MM.1S (cell line): Measurements from ENCODE around the gene GPI.

ENCODE experiments used
- DNase-seq: peaks from one replicate; pipeline ENCODE4 v3.0.0-alpha.2; 2015
- H2AFZ ChIP-seq: fragments of 300-600 bp; sonication (generic); 2 replicates; pipeline ENCODE4 v1.6.0; 2016; ENCODE audit warnings: antibody characterized with exemption, low read length
- H3F3A ChIP-seq: fragments of 300-600 bp; sonication (generic); 2 replicates; pipeline ENCODE4 v1.6.1; 2016; ENCODE audit warnings: mild to moderate bottlenecking, antibody characterized with exemption, low read length, moderate library complexity, mixed read lengths; ENCODE audit not compliant: insufficient read depth
- H3K27ac ChIP-seq: fragments of 300-600 bp; sonication (generic); 2 replicates; pipeline ENCODE4 v1.5.1; 2016; ENCODE audit warnings: mild to moderate bottlenecking, low read length
- H3K27me3 ChIP-seq: fragments of 300-600 bp; sonication (generic); replicated peaks from 2 replicates; pipeline ENCODE4 v1.6.0; 2016; ENCODE audit warnings: low read length; ENCODE audit not compliant: insufficient read depth
- H3K36me3 ChIP-seq: fragments of 300-600 bp; sonication (generic); replicated peaks from 2 replicates; pipeline ENCODE4 v1.6.1; 2016; ENCODE audit warnings: mild to moderate bottlenecking, low read length, mixed read lengths; ENCODE audit not compliant: insufficient read depth
- H3K4me1 ChIP-seq: fragments of 300-600 bp; sonication (generic); 2 replicates; pipeline ENCODE4 v1.6.1; 2016; ENCODE audit warnings: low read length, mixed read lengths
- H3K4me2 ChIP-seq: fragments of 300-600 bp; sonication (generic); 2 replicates; pipeline ENCODE4 v1.6.0; 2016; ENCODE audit warnings: low read depth, low read length
- H3K4me3 ChIP-seq: fragments of 300-600 bp; sonication (generic); 2 replicates; pipeline ENCODE4 v1.5.1; 2016; ENCODE audit warnings: low read length, mixed read lengths
- H3K79me2 ChIP-seq: fragments of 300-600 bp; sonication (generic); 2 replicates; pipeline ENCODE4 v1.6.1; 2016; ENCODE audit warnings: mixed run types, low read length, mixed read lengths
- H3K9ac ChIP-seq: fragments of 300-600 bp; sonication (generic); 2 replicates; pipeline ENCODE4 v1.6.1; 2016; ENCODE audit warnings: low read length, mixed read lengths
- H3K9me2 ChIP-seq: fragments of 300-600 bp; sonication (generic); replicated peaks from 2 replicates; pipeline ENCODE4 v1.6.1; 2016; ENCODE audit warnings: mild to moderate bottlenecking, low read length, mixed read lengths; ENCODE audit not compliant: insufficient read depth
- H3K9me3 ChIP-seq: fragments of 300-600 bp; sonication (generic); replicated peaks from 2 replicates; pipeline ENCODE4 v1.6.1; 2016; ENCODE audit warnings: mild to moderate bottlenecking, low read length, mixed read lengths; ENCODE audit not compliant: insufficient read depth
- H4K20me1 ChIP-seq: fragments of 300-600 bp; sonication (generic); 2 replicates; pipeline ENCODE4 v1.6.1; 2016; ENCODE audit warnings: mild to moderate bottlenecking, low read length, moderate library complexity, mixed read lengths; ENCODE audit not compliant: insufficient read depth
- EZH2 ChIP-seq: fragments of 300-600 bp; sonication (generic); optimal IDR thresholded peaks from 2 replicates; pipeline ENCODE3; 2017; ENCODE audit warnings: low read depth, mild to moderate bottlenecking, antibody characterized with exemption, low read length, mixed read lengths
- EZH2phosphoT487 ChIP-seq: fragments of 300-600 bp; sonication (generic); IDR thresholded peaks from 2 replicates; pipeline ENCODE4 v1.6.1; 2018; ENCODE audit warnings: antibody characterized with exemption, low read length
- TF ChIP-seq, protein P1 (sequence below): fragments of 300-600 bp; sonication (generic); IDR thresholded peaks from 2 replicates; pipeline ENCODE4 v1.5.1; 2016; ENCODE audit warnings: antibody characterized with exemption, low read length, mixed read lengths

Gene GPI

DNA sequence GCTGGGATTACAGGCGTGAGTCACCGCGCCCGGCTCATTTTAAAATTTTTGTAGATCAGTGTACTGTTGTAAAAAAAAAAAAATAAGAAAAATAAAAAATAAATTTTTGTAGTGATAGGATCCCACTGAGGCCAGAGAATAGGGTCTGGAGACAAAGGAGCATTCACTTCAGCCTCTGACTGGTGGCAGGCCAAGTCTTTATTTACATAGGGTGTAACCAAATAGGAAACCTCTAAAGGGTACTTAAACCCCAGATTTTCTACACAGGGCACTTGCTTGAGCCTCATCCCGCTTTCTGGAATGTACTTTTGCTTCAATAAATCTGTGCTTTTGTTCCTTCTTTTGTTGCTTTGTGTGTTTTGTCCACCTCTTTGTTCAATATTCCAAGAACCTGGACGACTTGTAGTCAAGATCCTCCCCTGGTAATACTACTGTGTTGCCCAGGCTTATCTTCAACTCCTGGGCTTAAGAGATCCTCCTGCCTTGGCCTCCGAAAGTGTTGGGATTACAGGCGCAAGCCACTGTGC, 37.1 kb downstream of the GPI start:
- H3K4me3 ChIP-seq = no peak overlapping the region
- peaks cover 28% of the 10 kb centered on the region for H3K79me2 ChIP-seq
- no peaks in the 10 kb centered on the region for H3K27me3 ChIP-seq
- H3K9me2 ChIP-seq = no peaks in the 10 kb centered on the region
- H3K4me2 ChIP-seq = no peak overlapping the region
- peaks cover 9% of the 10 kb centered on the region for H3K36me3 ChIP-seq
- H3K27ac ChIP-seq = no peak overlapping the region
- H4K20me1 ChIP-seq = no peaks in the 10 kb centered on the region
- no peak overlapping the region for H3K9ac ChIP-seq
- H3F3A ChIP-seq = peaks cover 16% of the 10 kb centered on the region
- no peak overlapping the region for H2AFZ ChIP-seq
- no peak for DNase-seq
- H3K9me3 ChIP-seq = no peaks in the 10 kb centered on the region
- no peak for TF ChIP-seq EZH2
- TF ChIP-seq, protein P1, sequence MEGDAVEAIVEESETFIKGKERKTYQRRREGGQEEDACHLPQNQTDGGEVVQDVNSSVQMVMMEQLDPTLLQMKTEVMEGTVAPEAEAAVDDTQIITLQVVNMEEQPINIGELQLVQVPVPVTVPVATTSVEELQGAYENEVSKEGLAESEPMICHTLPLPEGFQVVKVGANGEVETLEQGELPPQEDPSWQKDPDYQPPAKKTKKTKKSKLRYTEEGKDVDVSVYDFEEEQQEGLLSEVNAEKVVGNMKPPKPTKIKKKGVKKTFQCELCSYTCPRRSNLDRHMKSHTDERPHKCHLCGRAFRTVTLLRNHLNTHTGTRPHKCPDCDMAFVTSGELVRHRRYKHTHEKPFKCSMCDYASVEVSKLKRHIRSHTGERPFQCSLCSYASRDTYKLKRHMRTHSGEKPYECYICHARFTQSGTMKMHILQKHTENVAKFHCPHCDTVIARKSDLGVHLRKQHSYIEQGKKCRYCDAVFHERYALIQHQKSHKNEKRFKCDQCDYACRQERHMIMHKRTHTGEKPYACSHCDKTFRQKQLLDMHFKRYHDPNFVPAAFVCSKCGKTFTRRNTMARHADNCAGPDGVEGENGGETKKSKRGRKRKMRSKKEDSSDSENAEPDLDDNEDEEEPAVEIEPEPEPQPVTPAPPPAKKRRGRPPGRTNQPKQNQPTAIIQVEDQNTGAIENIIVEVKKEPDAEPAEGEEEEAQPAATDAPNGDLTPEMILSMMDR = no peak
- TF ChIP-seq EZH2phosphoT487 = no peak
- no peaks in the 10 kb centered on the region for H3K4me1 ChIP-seq

- peak overlapping the region; percentile 84 for H2AFZ ChIP-seq
- H3K9ac ChIP-seq = peak overlapping the region; percentile 91; the same call in 1 of the 2 replicates
- H3K4me1 ChIP-seq = peaks cover 5% of the 10 kb centered on the region
- H3K27me3 ChIP-seq = no peaks in the 10 kb centered on the region
- H3K4me3 ChIP-seq = peak overlapping the region; percentile 99
- peak overlapping the region; percentile 69; the same call in 1 of the 2 replicates for H3K27ac ChIP-seq
- no peak for DNase-seq
- H4K20me1 ChIP-seq = no peaks in the 10 kb centered on the region
- no peaks in the 10 kb centered on the region for H3K9me3 ChIP-seq
- peak overlapping the region; percentile 97 for H3K4me2 ChIP-seq
- no peaks in the 10 kb centered on the region for H3K9me2 ChIP-seq
- H3F3A ChIP-seq = peaks cover 26% of the 10 kb centered on the region
- TF ChIP-seq, protein P1 = no peak
- TF ChIP-seq EZH2phosphoT487 (no peak), EZH2 (no peak)
- H3K79me2 ChIP-seq = peaks cover 44% of the 10 kb centered on the region
- peaks cover 9% of the 10 kb centered on the region for H3K36me3 ChIP-seq
Observed at GRCh38 chr19:34403784-34404108, 38.8 kb downstream of the GPI start.

GRCh38 chr19:34404109-34404909, 39.3 kb downstream of the GPI start, which contains the start of gene PDCD2L:
PDCD2L (plus strand) TSS chr19:34404399; CDS start chr19:34404431, 32 bp downstream.
- TF ChIP-seq, protein P1 = no peak
- TF ChIP-seq EZH2 (no peak), EZH2phosphoT487 (no peak)
- Histone ChIP-seq H3K4me3 (peak within 1 kb of the TSS; percentile 99), H3K27me3 (no peaks in the 10 kb centered on the region), H4K20me1 (no peaks in the 10 kb centered on the region), H3F3A (peaks cover 32% of the 10 kb centered on the region), H3K9me3 (no peaks in the 10 kb centered on the region), H3K36me3 (peaks cover 9% of the 10 kb centered on the region; the same call in 1 of the 2 replicates), H2AFZ (peak within 1 kb of the TSS; percentile 99), H3K79me2 (peaks cover 50% of the 10 kb centered on the region), H3K9me2 (no peaks in the 10 kb centered on the region), H3K9ac (peak within 1 kb of the TSS; percentile 91), H3K27ac (peak within 1 kb of the TSS; percentile 69), H3K4me1 (peaks cover 11% of the 10 kb centered on the region), H3K4me2 (peak within 1 kb of the TSS; percentile 97)
- peak; percentile 91 for DNase-seq
